ENCODE results near the gene SLC22A2. TPM values are rescaled to one million over a fixed set of nuclear protein-coding genes. Genes with fewer than 3 reads are reported as not detected.
"Not testable (repeated sequence)": the region's sequence is repeated elsewhere in the genome, so short reads cannot be mapped to it uniquely, and the experiment has no call there.

SLC22A2 gene
- total RNA-seq, 8 experiments from 2014 or later: 0.05 to 0.90 (median 0.22) TPM; not detected in 3

GRCh38 chr6:160237597-160238275 is 20.9 kb downstream of the SLC22A2 start:
- H3K4me3 ChIP-seq; H3K4me1 ChIP-seq (replicated peaks in 1 of 2); in situ Hi-C loops (cut with MboI; ENCODE audit: low pct_unique_long_range_greater_than_20kb in 2 of 9, low sequenced_read_pairs in 9 of 9, unreplicated experiment in 9 of 9); H3K27ac ChIP-seq: not testable (repeated sequence)
- 20 to 89% (median 54%) methylated on average over 1 to 2 of the region's 2 CpGs; no CpG with 5 or more reads in 2 of the 10 experiments for WGBS, 10 experiments
- ATAC-seq (replicated peaks in 6 of 8): peak in 1 of 8 experiments; percentile 59

GRCh38 chr6:160236235-160236872 is 22.3 kb downstream of the SLC22A2 start:
- in situ Hi-C loops (cut with MboI; ENCODE audit: low pct_unique_long_range_greater_than_20kb in 2 of 9, low sequenced_read_pairs in 9 of 9, unreplicated experiment in 9 of 9); ATAC-seq (replicated peaks in 6 of 8); H3K4me1 ChIP-seq (replicated peaks in 1 of 2); H3K4me3 ChIP-seq; H3K27ac ChIP-seq: not testable (repeated sequence)
- 13 to 79% (median 43%) methylated on average over 2 of the region's 2 CpGs; no CpG with 5 or more reads in 1 of the 10 experiments for WGBS, 10 experiments

- in situ Hi-C loops (cut with MboI; ENCODE audit: low pct_unique_long_range_greater_than_20kb in 2 of 9, low sequenced_read_pairs in 9 of 9, unreplicated experiment in 9 of 9); ATAC-seq (replicated peaks in 6 of 8); H3K4me3 ChIP-seq; H3K27ac ChIP-seq; H3K4me1 ChIP-seq (replicated peaks in 1 of 2): not testable (repeated sequence)
- 52 to 88% (median 81%) methylated on average over 2 to 9 of the region's 12 CpGs; no CpG with 5 or more reads in 3 of the 10 experiments for WGBS, 10 experiments
Measured at GRCh38 chr6:160233950-160234640, 24.5 kb downstream of the SLC22A2 start.

GRCh38 chr6:160227769-160228161 is 30.9 kb downstream of the SLC22A2 start:
- ATAC-seq (replicated peaks in 6 of 8): no peak
- in situ Hi-C loops (cut with MboI; ENCODE audit: low pct_unique_long_range_greater_than_20kb in 2 of 9, low sequenced_read_pairs in 9 of 9, unreplicated experiment in 9 of 9): no loop called here
- 0 to 80% (median 47%) methylated on average over 1 of the region's 1 CpG; no CpG with 5 or more reads in 4 of the 10 experiments for WGBS, 10 experiments
- Histone ChIP-seq H3K4me3 (no peak overlapping the region), H3K4me1 (replicated peaks in 1 of 2) (no peaks in the 10 kb centered on the region), H3K27ac (no peak overlapping the region)

GRCh38 chr6:160227038-160227768 is 31.4 kb downstream of the SLC22A2 start:
- in situ Hi-C loops (cut with MboI; ENCODE audit: low pct_unique_long_range_greater_than_20kb in 2 of 9, low sequenced_read_pairs in 9 of 9, unreplicated experiment in 9 of 9): no loop called here
- ATAC-seq (replicated peaks in 6 of 8): no peak

GRCh38 chr6:160226118-160226591 is 32.5 kb downstream of the SLC22A2 start:
- Histone ChIP-seq H3K4me3 (no peak overlapping the region), H3K27ac (no peak overlapping the region), H3K4me1 (replicated peaks in 1 of 2) (no peaks in the 10 kb centered on the region)
- in situ Hi-C loops (cut with MboI; ENCODE audit: low pct_unique_long_range_greater_than_20kb in 2 of 9, low sequenced_read_pairs in 9 of 9, unreplicated experiment in 9 of 9): no loop called here
- ATAC-seq (replicated peaks in 6 of 8): no peak
- WGBS, 10 experiments: 52 to 100% (median 79%) methylated on average over 1 to 7 of the region's 7 CpGs

More at GRCh38 chr6:160227038-160227768, 31.4 kb downstream of the SLC22A2 start:
- Histone ChIP-seq H3K4me3 (no peak overlapping the region), H3K27ac (no peak overlapping the region), H3K4me1 (replicated peaks in 1 of 2) (no peaks in the 10 kb centered on the region)
- 13 to 88% (median 65%) methylated on average over 2 to 4 of the region's 4 CpGs for WGBS, 10 experiments

GRCh38 chr6:160224639-160225237 is 33.9 kb downstream of the SLC22A2 start:
- no peak overlapping the region for H3K27ac ChIP-seq
- in situ Hi-C loops (cut with MboI; ENCODE audit: low pct_unique_long_range_greater_than_20kb in 2 of 9, low sequenced_read_pairs in 9 of 9, unreplicated experiment in 9 of 9): loop anchor here in 1 of 9 experiments (25.0 kb wide), 1 partner anchor 213 kb away; no protein-coding TSS in a partner anchor
- no peak for ATAC-seq (replicated peaks in 6 of 8)
- WGBS, 10 experiments: 39 to 100% (median 88%) methylated on average over 2 to 3 of the region's 3 CpGs
- no peaks in the 10 kb centered on the region for H3K4me1 ChIP-seq (replicated peaks in 1 of 2)
- H3K4me3 ChIP-seq: no peak overlapping the region

- no peaks in the 10 kb centered on the region for H3K4me1 ChIP-seq (replicated peaks in 1 of 2)
- in situ Hi-C loops (cut with MboI; ENCODE audit: low pct_unique_long_range_greater_than_20kb in 2 of 9, low sequenced_read_pairs in 9 of 9, unreplicated experiment in 9 of 9): loop anchor here in 1 of 9 experiments (25.0 kb wide), 1 partner anchor 215 kb away; no protein-coding TSS in a partner anchor
- ATAC-seq (replicated peaks in 6 of 8): no peak
- H3K4me3 ChIP-seq: no peak overlapping the region
- 20 to 100% (median 60%) methylated on average over 1 to 4 of the region's 4 CpGs; no CpG with 5 or more reads in 4 of the 10 experiments for WGBS, 10 experiments
- no peak overlapping the region for H3K27ac ChIP-seq
Measured at GRCh38 chr6:160222491-160222890, 36.1 kb downstream of the SLC22A2 start.

GRCh38 chr6:160221918-160222317 is 36.7 kb downstream of the SLC22A2 start:
- 38 to 91% (median 83%) methylated on average over 1 of the region's 1 CpG; no CpG with 5 or more reads in 2 of the 10 experiments for WGBS, 10 experiments
- H3K4me3 ChIP-seq: no peak overlapping the region
- in situ Hi-C loops (cut with MboI; ENCODE audit: low pct_unique_long_range_greater_than_20kb in 2 of 9, low sequenced_read_pairs in 9 of 9, unreplicated experiment in 9 of 9): loop anchor here in 1 of 9 experiments (25.0 kb wide), 1 partner anchor 215 kb away; no protein-coding TSS in a partner anchor
- ATAC-seq (replicated peaks in 6 of 8): no peak
- H3K27ac ChIP-seq: no peak overlapping the region
- no peaks in the 10 kb centered on the region for H3K4me1 ChIP-seq (replicated peaks in 1 of 2)

GRCh38 chr6:160221423-160221822 is 37.2 kb downstream of the SLC22A2 start:
- no peak overlapping the region for H3K4me3 ChIP-seq
- H3K4me1 ChIP-seq (replicated peaks in 1 of 2): no peaks in the 10 kb centered on the region
- H3K27ac ChIP-seq: no peak overlapping the region
- in situ Hi-C loops (cut with MboI; ENCODE audit: low pct_unique_long_range_greater_than_20kb in 2 of 9, low sequenced_read_pairs in 9 of 9, unreplicated experiment in 9 of 9): loop anchor here in 1 of 9 experiments (25.0 kb wide), 1 partner anchor 216 kb away; no protein-coding TSS in a partner anchor
- WGBS, 10 experiments: 0 to 57% (median 46%) methylated on average over 2 to 3 of the region's 3 CpGs; no CpG with 5 or more reads in 2 of the 10 experiments
- peak in 3 of 8 experiments; percentile 82 to 95 (median 90) for ATAC-seq (replicated peaks in 6 of 8)

GRCh38 chr6:160218810-160219209 is 39.8 kb downstream of the SLC22A2 start:
- no peak overlapping the region for H3K27ac ChIP-seq
- H3K4me1 ChIP-seq (replicated peaks in 1 of 2): peaks cover 6 to 9% of the 10 kb centered on the region in 2 donors
- no peak overlapping the region for H3K4me3 ChIP-seq
- in situ Hi-C loops (cut with MboI; ENCODE audit: low pct_unique_long_range_greater_than_20kb in 2 of 9, low sequenced_read_pairs in 9 of 9, unreplicated experiment in 9 of 9): loop anchor here in 1 of 9 experiments (25.0 kb wide), 1 partner anchor 218 kb away; no protein-coding TSS in a partner anchor
- ATAC-seq (replicated peaks in 6 of 8): peak in 2 of 8 experiments; percentile 40 to 61
- WGBS, 10 experiments: 13 to 100% (median 50%) methylated on average over 1 to 2 of the region's 2 CpGs; no CpG with 5 or more reads in 3 of the 10 experiments

- whole genome bisulfite sequencing, 10 experiments: 4 to 100% (median 66%) methylated on average over 1 to 4 of the region's 4 CpGs
- in situ Hi-C loops (cut with MboI; ENCODE audit: low pct_unique_long_range_greater_than_20kb in 2 of 9, low sequenced_read_pairs in 9 of 9, unreplicated experiment in 9 of 9): loop anchor here in 1 of 9 experiments (25.0 kb wide), 1 partner anchor 219 kb away; no protein-coding TSS in a partner anchor
- Histone ChIP-seq H3K4me3 (no peak overlapping the region), H3K27ac (no peak overlapping the region), H3K4me1 (replicated peaks in 1 of 2) (peaks cover 6 to 9% of the 10 kb centered on the region in 2 donors)
- ATAC-seq (replicated peaks in 6 of 8): no peak
Measured at GRCh38 chr6:160217863-160218262, 40.8 kb downstream of the SLC22A2 start.
